NCI-H774 (cell line): Measurements from ENCODE around the gene CYP2A6.
A peak's percentile ranks its signal among the peaks of the same experiment; 100 is the strongest.
"Not testable (repeated sequence)": the region's sequence is repeated elsewhere in the genome, so short reads cannot be mapped to it uniquely, and the experiment has no call there.

Experiments
- DNase-seq: peaks from one replicate; lab custom pipeline; 2025; lab: John Stamatoyannopoulos, UW

Gene CYP2A6

DNA sequence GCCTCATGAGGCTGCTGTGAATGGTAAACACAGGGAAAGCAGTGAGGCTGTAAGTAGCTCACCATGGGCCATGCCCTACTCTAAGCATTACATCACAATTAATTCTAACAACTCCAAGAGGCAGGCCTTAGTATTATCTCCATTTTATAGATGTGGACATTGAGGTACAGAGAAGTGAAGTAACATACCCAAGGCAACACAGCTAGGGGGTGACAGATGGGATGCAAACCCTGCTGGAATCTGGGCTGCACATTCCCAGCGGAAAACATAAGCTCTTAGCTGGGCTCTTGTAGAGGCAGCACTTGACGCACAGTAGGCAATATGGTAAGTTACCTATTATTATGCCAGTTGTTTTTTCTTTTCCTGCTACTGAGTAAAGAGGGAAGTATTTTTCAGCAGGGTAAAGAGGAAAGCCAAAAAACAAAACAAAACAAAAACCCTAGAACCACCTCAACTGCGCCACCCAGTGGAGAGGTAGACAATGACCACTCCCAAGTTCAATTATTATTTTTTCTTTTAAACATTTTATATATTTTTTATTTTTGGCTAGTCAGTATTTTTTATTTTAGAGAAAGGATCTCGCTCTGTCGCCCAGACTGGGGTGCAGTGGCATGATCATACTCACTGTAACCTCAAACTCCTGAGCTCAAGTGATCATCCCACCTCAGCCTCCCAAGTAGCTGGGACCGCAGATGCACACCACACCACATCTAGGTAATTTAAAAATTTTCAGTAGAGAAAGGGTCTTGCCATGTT lies 30.6 kb downstream of the CYP2A6 start:
- DNase-seq, result peak; percentile 3

DNA sequence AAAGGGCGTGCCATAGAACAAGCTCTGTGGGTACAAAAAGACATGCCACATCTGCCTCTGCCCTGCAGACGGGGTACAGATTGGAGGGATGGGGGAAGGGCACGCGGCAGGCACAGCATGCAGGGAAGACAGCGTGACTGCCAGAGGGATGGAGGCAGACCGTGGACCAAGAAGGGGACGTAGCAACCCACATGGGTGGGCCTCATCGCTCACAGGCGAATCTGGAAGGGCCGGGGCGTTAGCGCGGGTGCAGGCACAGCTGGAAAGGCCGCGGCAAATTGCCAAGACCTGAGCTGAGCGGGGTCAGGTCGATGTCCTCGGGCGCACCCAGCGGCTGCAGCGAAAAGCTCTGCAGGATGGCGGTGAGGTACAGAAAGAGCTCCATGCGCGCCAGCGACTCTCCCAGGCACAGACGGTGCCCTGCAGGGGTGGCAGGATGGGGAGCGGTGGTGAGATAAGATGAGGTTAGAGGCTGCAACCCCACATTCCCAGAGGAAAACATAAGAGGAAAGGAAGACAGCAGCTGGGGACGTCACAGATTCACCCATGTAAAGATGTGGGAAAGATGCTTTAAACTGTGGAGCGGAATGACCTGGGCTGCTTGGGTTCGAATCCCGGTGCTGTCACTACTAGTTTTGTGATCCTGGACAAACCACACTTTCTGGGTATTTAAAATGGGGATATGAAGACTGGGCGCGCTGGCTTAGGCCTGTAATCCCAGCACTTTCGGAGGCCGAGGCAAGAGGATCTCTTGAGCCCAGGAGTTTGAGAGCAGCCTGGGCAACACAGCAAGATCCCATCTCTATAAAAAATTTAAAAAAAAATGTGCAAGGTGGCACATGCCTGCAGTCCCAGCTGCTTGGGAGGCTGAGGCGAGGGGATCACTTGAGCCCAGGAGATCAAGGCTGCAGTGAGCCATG lies 31.5 kb downstream of the CYP2A6 start:
- peak; percentile 10 for DNase-seq

DNA sequence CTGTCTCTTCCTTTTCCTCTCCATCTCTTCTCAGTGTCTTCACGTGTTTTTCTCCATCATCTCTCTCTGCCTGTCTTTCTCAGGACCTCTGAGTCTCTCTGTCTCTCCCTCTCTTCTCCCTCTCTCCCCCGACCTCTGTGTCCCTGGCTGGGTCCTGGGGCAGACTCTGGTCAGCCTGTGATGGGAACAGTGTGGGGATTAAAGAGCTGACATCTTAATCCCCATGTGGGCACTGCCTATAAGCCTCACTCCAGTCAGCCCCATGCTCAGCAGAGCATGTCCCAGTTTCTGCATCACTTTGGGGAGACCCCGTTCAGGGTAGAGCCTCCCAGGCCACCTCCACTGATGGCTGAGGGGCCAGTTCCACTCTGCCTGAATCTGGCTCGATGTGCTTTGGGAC lies 35.0 kb downstream of the CYP2A6 start:
- no peak for DNase-seq

DNA sequence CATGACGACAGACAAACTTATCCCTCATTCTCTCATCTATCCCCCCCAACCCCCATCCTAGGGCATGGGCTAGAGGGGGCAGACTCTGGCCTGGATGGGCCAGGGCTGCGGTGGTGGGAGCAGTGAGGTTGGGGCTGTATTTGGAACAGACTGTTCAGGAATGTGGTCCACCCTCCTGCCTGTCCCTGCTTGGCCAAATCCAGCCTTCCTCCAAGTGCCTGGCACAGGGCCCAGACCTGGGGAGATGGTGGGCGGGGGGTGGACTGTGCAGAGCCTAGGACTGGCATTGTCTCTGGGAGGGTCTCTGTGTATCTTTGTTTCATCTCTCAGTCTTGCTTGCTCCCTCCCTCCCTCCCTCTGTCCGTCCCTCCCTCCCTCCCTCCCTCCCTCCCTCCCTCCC lies 37.1 kb downstream of the CYP2A6 start:
- no peak for DNase-seq

DNA sequence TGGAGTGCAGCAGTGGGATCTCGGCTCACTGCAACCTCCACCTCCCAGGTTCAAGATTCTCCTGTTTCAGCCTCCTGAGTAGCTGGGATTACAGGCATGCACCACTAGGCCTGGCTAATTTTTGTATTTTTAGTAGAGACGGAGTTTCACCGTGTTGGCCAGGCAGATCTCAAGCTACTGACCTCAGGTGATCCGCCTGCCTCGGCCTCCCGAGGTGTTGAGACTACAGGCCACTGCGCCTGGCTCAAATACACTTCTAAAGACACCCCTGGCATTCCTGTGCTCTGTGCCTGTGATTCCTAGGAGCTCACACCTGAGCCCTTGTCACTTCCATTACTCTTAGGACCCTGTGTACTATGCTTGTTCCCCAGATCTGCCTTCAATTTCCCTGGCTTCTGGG lies 37.7 kb downstream of the CYP2A6 start:
- not testable (repeated sequence) for DNase-seq

DNA sequence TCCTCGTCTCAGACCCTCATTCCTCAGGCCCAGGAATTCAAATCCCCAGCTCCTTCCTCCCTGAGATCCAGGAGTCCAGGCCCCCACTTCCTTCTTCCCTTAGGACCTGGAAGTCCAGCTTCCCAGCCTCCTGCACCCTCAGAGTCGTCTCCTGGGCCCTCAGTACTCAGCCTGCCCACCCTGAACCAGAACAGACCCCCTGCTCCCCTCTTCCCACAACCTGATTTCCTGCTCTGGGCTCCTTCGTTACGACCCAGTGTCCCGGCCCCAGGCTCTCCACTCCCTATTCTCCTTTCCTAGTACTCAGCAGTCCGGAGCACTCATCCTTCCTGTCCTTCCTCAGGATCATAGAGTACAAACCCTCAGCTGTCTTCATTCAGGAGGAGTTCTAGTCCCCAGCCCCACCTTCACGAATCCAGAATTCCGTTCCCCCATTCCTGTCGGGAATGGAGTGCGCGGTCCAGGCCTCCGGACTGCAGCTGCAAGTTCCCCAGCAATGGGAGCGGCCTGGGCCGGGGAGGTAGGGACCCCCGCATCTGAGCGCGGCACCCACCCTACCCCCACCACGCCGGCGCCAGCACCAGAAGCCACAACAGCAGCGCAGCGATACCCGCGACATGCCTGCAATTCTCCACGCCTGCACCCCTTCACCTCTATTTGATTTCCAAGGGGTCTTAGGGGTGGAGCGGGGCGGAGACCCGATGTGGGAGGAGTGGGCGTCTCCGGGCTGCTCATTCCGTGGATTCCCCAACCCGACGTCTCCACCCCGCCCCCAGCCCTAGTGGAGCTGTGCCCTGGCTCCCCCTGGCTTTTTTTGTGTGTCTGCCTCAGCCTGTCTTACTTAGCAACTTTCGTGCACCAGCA lies 38.5 kb downstream of the CYP2A6 start:
- DNase-seq, result no peak

DNA sequence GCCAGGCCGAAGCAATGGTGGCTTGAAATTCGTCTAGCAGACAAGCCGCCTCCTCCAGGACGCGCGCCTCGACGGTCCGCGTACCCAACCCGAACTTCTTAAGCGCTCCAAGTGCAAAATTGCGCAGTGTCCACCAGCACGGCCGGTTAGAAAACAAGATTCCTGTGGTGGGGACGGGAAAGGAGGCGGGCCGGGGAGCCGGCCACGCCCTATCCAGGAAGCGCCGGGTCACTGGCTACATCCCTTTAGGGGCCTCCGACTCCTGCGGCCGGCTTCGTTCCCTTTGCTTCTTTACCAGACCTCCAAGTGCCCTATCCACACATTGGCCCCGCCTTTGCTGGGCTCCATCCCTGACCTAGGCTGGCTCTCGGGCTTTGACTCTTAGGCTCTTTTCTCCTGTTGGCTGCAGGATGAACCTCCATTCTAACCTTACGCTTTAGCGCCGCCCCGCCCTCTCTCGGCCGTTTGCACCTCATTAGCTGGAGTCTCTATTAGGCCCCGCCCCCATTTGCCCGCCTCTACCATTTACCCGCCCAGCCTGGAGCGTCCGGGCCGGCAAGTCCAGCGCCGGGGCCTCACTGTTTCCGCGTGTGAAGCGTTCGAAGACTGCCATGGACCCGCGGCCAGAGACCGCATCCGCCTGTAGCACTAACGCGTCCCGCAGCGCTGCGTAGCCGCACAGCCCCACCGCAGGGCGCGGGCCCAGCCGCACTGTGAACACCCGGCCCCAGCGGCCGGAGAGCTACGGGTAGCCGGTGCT lies 39.4 kb downstream of the CYP2A6 start:
- peak; percentile 63 for DNase-seq

DNA sequence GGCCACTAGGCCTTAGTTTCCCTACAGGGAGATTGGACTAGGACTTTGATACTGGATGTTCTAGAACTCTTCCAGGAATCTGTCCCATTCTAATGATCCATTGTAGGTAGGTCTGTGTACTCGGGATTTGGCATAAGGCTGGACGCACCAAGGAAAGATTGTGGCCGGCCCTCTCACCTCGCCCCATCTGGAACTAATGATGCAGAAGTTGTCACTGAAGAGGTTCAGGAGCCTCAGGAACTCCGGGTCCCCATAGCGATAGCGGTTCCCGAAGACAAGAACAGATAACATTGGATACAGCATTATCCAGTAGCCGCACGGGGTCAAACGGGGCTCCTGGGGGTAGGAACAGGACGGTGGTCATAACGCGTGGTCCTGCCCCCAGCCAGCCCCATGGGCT lies 40.1 kb downstream of the CYP2A6 start:
- DNase-seq, result no peak

DNA sequence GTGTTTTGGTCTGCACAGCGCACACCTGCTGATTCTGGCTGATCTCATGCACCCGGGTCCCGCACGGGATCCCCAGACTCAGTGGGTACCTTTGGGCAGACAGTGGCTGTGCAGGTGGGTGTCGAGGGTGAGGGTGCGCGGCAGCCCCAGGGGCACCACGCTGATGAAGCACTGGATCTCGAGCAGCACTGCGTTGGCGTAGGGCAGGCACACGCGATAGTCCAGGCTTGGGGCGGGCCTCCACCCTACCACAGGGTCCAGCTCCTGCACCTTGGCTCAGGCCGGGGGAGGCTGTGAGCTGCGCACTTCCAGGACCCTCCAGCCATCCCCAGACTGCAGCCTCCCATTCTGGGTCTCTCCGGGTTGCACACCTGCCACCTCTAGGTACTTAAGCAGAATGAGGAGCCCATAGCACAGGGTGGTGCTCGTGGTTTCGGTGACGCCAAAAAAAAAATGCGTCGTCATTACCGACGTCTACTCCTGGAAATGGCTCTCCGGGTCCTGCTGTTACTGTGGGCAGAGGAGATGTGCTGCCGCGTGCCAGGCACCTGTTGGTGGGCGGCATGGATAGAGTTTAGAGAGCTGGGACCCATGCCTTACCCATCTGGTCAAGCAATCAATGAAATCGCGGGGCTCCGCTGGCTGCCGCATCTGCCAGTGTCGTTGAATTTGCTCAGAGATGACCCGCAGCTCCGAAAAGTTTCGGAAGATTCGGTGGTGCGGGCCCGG lies 40.7 kb downstream of the CYP2A6 start:
- DNase-seq, result no peak

DNA sequence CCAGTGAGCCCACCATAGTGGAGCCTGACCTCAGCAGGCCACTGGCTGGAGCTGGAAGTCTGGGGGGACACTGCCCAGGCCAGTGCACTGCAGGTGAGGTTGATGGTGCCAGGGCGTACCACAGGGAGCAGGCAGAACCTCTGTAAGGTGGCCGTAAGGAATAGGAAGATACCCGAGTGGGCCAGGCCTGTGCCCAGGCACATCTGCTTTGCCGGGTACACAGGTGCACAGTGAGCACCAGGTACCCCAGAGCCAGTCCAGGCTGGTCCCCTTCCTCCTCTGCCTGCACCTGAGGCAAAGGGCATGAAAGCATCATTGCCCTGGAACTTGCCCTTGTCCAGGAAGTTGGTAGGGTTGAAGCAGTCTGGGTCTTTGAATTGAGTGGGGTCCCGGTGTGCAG lies 41.8 kb downstream of the CYP2A6 start:
- DNase-seq, result no peak

DNA sequence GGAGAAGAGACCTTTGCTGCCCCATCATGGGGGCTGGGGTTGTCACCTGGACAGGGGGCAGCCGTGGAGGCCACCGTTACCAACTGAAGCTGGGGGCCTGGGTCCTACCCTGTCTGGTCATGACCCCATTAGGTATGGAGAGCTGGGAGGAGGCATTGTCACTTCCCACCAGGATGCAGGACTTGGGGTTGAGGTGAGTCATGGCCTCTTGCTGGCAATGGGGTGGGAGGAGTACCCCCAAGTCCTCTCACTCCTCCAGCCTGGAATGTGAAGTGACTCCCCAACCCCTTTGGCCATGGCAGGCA lies 42.3 kb downstream of the CYP2A6 start:
- no peak for DNase-seq

DNA sequence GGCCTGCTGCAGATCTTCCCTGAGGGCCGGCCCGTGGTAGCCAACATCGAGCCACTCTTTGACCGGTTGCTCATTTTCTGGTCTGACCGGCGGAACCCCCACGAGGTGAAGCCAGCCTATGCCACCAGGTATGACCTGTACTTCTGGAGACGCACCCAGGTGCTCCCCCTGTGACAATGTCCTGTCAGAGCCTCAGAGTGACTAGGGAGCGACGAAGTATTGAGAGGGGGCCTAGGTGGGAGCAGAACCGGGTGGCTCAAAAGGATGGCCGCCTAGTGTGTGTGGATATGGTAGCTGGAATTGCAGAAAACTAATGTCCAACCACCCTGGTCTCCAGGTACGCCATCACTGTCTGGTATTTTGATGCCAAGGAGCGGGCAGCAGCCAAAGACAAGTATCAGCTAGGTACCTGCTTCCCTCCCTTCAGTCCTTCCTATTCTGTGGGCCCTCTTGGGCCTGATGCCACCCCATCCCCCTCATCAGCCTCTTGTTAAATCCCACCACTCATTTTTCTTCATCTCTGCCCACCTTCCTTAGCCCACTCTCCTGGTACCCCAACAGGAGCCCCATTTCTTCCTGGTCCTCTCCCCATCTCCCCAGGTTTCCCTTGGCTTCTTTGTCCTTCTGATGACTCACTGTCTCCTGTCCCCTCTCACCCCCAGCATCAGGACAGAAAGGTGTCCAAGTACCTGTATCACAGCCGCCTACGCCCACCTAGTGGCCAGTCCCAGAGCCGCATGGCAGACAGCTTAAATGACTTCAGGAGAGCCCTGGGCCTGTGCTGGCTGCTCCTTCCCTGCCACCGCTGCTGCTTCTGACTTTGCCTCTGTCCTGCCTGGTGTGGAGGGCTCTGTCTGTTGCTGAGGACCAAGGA lies 42.9 kb downstream of the CYP2A6 start:
- DNase-seq, result no peak

DNA sequence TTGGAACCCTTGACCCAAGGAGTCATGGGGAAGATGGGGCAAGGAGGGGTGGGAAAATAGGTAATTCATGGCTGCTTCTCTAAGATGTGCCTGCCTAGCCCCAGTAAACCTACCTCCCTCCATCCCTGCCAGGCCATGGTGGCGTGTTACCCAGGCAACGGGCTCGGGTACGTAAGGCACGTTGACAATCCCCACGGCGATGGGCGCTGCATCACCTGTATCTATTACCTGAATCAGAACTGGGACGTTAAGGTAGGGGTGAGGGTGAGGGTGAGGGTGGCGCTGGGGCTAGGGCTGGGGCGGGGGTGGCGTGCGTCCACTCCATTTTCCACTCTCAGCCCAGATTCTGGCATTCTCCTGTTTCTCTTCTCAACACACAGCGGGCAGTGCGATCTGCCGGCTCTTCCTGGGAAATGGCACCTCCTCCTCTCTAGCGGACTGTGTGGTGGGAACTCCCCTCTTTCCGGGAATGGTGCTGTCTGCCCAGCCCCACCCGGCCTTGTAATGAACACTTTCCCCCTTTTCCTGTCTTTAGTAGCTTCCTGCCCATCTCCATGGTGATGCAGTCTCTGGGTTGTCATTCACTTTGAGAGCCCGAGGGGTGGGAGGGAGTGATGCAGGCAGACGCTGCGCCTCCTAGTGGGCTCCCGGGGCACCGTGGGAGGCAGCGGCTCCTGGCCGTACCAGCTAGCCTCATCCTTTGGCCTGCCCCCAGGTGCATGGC lies 43.7 kb downstream of the CYP2A6 start:
- no peak for DNase-seq

DNA sequence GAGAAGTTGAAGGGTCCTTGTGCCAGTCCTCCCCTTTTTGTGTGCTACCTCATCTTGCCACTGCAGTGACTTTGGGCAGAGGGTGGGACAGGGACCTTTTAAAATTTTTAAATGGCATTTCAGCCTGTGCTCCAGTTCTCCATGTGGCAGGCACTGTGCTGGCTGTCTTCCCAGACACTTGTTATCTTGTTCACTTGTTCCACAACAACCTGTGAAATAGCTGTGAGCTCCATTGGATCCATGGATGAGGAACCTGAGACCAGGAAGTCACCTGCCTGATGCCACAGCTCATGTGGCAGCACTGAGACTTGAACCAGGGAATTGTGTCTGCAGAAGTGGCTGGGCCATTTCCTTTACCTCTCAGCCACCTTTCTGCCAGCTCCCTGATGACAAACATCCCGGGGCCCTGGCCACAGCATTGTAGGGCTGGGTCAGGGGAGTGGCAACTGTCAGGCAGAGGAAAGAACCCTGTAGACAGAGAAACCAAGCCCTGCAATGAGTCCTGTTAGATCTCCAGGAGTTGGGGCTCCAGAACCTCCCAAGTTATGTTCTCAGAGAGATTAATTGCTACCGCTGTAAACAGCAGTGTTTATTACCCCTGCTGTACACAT lies 44.9 kb downstream of the CYP2A6 start:
- DNase-seq, result no peak

DNA sequence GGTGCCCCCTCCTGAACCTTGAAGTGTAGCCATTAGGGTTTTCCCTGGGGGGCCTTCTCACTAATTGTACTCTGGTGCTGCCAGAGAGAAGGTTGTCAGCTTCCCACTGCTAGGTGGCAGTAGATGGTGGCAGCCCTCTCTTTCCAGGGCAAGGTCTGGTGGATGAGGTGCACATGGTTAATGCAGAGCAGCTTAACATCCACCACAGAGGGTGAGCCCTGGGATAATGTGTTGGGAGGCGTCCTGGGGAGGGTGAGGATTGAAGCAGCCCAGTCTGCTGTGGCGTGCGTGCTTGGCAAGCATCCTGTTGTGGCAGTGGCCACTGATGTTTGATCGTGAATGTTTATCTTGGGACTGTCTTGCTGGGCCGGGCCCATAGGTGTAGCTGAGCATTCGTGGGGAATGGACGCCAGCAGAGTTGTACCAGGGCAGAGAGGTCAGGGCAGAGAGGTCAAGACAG lies 45.4 kb downstream of the CYP2A6 start:
- DNase-seq, result no peak

DNA sequence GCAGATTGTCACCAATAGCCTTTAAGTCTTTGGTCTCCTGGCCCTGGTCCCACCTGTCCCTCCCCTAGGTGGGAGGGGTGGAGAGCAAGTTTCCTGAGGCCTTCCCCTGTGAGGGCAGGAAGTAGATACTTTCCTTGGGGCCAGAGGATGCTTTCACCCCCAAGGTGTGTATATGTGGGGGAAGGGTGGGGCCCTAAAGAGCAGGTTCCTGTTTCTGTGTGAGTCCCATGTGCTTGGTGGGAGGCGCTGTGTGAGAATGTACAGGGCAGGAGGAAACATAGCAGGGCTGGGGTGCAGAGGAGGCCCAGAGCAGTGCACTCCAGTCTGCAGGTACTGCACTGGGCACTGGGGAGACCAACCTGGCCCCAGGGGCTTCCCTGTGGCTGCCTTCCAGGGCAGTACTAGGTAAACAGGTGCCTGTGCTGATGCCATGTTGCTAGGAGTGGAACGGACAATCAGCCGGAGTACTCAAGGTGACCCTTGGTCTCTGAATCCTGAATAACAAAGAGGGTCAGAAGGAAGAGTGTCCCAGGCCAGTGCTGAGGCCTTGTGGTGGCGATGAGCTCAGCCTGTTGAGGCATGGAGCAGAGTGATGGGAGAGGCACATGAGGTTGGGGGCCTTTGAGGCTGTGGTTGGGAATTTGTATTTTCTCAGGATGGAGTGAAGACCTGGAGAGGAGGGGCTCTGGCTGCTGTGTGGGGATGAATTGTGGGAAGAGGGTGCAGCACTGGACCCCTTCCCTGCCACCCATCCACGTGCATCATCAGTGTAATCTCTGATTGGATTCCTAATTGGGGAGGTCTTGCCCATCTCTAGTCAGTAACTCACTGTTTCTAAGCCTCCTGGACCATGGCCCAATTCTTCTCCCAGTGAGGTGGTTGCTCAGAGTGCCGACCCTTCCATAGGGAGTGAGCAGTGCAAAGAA lies 46.1 kb downstream of the CYP2A6 start:
- no peak for DNase-seq

DNA sequence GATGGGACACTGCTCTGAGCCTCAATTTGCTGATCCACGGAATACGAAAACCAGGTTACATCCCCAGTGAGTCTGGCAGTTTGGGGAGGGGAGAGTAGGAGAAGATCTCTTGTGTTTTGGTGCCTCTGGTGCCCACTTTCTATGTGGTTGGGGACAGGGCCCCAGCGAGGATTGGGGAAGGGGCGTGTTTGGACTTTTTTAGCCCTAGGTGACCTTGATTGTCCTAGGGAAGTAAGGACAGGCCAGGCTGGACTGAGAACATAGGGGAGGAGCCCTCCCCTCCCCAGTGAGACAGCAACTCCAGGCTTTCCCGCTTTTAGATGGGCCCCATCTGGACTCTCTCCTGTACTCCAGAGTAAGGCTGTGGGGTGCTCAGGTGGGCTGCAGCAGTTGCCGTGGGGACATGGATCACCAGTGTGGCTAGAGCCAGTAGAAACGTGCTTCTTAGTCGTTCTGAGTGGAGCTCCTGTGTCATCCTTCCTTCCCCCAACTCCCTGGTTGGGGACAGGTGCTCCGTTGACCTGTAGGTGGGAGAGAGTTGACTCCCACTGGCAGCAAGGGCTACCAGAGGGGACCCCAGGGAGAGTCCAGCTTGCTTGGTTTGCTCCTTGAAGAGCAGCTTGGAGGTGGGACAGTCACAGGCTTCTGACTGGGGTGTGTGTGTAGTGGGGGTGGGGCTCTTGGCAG lies 46.9 kb downstream of the CYP2A6 start:
- DNase-seq, result no peak
